Jurkat, Clone E6-1 (cell line): Measurements from ENCODE around the gene SURF6.
"Not testable (repeated sequence)": the region's sequence is repeated elsewhere in the genome, so short reads cannot be mapped to it uniquely, and the experiment has no call there.

Experiments
- DNase-seq: peaks from one replicate; pipeline ENCODE4 v3.0.0-alpha.2; 2011; ENCODE audit warnings: low read depth, low spot score
- H3K4me3 ChIP-seq: 2 replicates; pipeline ENCODE4 v1.5.1; 2011; ENCODE audit warnings: mild to moderate bottlenecking, low read length, control low read depth, moderate library complexity

SURF6 gene

DNA sequence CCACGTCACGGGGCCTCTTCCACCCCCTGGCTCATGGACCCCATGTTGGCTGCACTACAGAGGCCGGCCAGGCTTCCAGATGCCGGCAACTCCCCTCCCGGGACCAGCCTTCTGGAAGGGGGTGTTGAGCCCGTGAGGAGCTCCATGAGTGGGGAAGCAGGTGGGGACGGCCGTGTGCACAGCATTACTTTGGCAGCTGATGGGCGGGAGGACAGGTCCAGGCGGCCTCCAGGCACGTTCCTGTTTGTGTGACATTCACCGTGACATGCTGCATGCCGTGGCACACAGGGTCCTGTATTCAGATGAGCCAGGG is 31.9 kb downstream of the SURF6 start:
- no peak overlapping the region for H3K4me3 ChIP-seq
- no peak for DNase-seq

DNA sequence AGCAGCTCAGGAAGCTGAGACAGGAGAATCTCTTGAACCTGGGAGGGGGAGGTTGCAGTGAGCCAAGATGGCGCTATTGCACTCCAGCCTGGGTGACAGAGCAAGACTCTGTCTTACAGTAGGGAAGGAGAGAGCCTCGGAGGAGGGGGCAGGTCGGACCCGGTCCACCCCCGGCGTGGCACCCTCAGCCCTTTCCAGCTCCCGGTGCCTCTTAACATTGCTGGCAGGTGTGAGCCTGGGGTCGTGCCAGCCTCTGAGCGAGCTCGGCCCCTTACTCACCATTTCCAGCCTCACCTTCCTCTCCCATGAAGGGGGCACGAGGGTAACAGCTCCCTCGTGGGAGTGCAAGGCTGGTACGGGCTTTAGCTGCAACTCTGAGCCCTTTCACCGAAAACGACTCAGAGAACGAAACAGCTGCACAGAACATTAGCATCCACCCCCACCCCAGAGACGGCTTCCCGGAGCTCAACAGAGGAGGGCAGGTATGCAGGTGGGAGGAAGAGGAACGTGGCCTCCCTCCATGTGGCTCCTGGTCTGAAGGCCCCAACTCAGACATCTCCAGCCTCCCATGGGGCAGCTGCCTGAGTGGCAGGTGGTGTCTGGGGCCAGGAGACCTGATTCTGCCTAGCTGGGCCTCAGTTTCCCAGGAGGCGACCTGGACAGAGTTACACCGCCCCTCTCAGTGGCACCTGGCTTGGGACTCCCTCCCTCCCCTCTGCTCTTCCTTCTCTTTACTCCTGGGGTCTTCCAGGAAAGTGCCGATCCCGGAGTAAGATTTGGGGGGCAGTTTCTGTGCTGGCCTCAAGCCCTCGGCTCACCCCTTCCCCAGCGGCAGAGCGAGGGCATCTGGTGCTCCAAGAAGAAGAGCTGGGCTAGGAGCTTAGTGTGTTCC is 32.5 kb downstream of the SURF6 start:
- no peak for DNase-seq
- no peak overlapping the region for H3K4me3 ChIP-seq

DNA sequence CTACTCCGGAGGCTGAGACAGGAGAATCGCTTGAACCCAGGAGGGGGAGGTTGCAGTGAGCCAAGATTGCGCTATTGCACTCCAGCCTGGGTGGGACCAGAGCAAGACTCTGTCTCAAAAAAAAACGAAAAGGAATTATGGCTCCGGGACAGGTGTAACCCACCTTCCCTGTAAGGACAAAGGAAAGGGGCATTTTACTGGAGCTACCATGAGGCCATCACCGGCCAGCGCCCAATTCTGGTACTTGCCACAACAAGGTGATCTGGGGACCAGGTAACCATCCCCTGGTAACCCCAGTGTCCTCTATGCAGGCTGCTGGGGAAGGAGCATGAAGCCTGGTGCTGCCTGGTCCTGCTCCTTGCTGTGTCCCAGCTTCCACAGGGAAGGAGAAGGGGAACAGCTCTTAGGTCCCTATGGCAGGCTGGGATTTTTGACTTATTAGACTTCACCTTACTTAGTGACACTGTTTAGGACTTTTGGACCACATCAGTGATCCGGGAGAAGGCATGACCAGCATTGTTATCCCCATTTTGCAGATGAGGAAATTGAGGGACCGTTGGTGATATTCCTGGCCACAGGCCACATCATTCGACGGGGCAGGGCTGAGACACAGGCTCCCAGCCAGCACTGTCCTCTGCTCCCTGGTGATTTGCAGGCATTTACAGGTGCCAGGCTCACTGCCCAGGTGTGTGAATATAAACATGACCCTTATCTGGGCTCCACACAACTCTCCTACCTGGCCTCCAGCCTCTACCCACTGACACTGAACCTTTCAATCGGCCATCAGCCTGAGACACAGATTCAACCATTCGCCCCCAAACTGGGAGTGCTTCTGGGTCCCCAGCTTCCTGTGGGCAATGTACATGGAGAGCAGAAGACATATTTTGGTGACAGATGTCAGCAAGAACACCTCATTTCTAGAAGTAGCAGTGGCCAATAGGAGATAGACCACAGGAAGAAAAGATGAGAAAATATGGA is 34.4 kb downstream of the SURF6 start:
- H3K4me3 ChIP-seq, result no peak overlapping the region
- DNase-seq, result no peak

DNA sequence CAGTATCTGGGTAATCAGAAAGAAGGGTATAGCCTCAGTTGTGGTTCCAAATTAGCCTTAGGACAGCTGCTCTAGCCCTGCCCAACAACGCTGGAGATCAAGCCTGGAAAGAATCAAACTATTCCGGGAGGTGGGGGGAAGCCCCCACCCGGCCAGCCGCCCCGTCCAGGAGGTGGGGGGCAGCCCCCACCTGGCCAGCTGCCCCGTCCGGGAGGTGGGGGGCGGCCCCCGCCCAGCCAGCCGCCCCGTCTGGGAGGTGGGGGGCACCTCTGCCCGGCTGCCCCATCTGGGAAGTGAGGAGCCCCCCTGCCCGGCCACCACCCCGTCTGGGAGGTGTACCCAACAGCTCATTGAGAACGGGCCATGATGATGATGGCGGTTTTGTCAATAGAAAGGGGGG is 36.0 kb downstream of the SURF6 start:
- DNase-seq, H3K4me3 ChIP-seq: not testable (repeated sequence)

DNA sequence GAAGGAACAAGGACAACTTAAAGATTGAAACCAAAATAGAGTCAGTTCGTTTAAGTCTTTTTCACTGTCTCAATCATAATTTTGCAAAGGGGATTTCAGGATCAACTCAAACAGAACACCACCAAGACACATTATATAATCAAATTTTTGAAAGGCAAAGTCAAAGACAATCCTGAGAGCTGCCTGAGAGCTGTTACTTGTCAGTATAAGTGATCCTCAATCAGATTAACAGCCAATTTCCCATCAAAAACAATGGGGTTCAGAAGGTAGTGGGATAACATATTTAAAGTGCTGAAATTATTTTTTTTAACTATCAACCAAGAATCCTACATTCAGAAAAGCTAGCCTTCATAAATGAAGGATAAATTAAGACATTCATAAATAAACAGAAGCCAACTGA is 41.7 kb downstream of the SURF6 start:
- no peak overlapping the region for H3K4me3 ChIP-seq
- DNase-seq, result no peak

DNA sequence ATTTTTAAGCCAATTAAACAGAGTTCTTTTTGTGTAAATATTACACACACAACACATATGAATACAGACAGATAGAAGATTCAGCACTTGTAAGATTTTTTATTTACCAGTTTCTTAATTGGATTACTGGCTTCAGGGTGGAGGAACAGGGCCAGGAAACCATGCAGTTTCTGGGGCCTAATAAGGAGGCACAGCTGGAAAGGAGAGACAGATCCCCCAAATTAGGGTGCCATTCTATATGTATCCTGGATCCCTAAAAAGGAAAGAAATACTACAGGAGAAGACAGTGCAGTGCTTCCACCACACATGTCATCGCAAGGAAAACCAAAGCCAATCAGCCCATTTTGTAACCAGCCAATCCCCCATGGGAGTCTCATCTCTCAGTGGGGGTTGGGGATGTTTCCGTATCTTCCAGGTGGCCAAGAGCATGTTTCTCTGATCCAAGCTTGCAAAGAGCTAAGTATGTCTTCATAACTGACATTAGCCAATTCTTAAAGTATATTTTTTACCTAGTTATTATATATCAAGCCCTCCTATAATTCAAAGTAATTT is 45.2 kb downstream of the SURF6 start:
- no peak overlapping the region for H3K4me3 ChIP-seq
- DNase-seq, result no peak

DNA sequence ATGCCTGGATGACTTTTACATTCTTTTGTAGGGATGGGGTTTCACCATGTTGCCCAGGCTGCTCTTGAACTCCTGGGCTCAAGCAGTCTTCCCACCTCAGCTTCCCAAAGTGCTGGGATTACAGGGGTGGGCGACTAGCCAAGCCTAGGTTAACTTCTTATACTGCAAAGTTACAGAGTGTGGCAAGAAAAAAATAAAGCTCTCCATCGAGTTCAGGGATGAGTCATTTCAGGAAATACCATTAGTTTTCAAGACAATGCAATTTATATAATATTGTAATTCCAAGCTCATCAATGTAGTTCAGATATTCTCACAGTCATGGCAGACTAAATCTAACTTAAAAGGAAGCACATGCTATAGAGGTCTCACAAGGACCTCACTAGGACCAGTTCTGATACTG is 49.5 kb downstream of the SURF6 start:
- no peak overlapping the region for H3K4me3 ChIP-seq
- no peak for DNase-seq

DNA sequence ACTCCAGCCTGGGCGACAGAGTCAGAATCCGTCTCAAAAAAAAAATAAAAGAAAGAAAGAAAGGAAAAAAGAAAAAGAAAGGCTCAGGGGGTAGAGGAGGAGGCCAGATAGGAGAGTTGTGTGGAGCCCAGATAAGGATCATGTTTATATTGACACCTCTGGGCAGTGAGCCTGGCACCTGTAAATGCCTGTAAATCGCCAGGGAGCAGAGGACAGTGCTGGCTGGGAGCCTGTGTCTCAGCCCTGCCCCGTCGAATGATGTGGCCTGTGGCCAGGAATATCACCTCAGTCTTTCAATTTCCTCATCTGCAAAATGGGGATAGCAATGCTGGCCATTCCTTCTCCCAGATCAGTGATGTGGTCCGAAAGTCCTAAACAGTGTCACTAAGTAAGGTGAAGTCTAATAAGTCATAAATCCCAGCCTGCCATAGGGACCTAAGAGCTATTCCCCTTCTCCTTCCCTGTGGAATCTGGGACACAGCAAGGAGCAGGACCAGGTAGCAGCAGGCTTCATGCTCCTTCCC is 50.7 kb downstream of the SURF6 start:
- no peak overlapping the region for H3K4me3 ChIP-seq
- DNase-seq, result no peak

DNA sequence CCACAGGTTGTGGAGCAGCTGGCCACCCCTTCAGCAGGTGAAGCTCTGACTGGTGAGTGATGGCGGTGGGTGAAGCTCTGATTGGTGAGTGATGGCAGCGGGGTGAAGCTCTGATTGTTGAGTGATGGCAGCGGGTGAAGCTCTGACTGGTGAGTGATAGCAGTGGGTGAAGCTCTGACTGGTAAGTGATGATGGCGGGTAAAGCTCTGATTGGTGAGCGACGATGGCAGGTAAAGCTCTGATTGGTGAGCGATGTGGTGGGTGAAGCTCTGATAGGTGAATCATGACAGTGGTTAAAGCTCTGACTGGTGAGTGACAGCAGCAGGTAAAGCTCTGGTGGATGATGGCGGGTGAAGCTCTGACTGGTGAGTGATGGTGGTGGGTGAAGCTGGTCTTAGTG is 51.6 kb downstream of the SURF6 start:
- H3K4me3 ChIP-seq, result no peak overlapping the region

DNA sequence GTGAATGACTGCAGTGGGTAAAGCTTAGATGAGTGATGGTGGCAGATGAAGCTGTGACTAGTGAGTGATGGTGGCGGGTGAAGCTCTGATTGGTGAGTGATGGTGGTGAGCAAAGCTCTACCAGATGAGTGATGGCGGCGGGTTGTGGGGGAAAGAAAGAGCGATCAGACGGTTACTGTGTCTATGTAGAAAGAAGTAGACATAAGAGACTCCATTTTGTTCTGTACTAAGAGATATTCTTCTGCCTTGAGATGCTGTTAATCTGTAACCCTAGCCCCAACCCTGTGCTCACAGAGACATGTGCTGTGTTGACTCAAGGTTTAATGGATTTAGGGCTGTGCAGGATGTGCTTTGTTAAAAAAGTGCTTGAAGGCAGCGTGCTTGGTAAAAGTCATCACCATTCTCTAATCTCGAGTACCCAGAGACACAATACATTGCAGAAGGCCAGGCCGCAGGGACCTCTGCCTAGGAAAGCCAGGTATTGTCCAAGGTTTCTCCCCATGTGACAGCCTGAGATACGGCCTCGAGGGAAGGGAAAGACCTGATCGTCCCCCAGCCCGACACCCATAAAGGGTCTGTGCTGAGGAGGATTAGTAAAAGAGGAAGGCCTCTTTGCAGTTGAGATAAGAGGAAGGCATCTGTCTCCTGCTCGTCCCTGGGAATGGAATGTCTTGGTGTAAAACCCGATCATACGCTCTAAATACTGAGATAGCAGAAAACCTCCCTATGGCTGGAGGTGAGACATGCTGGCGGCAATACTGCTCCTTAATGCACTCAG is 52.5 kb downstream of the SURF6 start:
- DNase-seq, H3K4me3 ChIP-seq: not testable (repeated sequence)

More for the DNA sequence above, 51.6 kb downstream of the SURF6 start:
- DNase-seq, result no peak

DNA sequence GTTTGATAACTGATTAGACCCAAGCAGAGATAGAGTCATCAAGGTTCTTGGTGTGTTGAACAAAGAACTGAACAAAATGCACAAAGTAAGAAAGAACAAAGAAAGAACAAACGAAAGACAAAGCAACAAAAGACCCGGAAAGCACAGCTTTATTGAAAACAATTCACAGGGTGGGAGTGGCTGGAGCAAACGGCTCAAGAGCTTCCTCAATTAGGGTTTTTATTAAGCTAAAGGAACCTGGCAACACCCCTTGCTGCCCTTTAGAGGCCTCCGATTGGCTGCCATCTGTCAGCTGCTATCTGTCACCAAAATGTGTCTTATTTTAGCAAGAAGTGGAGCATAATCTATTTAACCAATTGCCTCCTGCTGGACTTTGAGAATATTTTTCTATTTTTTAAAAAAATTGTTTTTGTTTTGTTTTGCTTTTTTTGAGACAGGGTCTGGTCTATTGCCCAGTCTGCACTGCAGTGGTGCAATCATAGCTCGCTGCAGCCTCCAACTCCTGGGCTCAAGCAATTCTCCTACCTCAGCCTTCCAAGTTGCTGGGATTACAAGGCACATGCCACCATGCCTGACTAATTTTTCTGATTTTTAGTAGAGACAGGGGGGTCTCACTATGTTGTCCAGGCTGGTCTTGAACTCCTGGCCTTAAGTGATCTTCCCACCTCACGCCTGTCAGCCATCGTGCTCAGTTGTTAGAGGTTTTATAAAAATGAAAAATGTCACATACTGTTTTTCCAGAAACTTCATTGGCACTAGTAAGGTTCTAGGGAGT is 53.3 kb downstream of the SURF6 start:
- H3K4me3 ChIP-seq, result no peak overlapping the region
- DNase-seq, result no peak

DNA sequence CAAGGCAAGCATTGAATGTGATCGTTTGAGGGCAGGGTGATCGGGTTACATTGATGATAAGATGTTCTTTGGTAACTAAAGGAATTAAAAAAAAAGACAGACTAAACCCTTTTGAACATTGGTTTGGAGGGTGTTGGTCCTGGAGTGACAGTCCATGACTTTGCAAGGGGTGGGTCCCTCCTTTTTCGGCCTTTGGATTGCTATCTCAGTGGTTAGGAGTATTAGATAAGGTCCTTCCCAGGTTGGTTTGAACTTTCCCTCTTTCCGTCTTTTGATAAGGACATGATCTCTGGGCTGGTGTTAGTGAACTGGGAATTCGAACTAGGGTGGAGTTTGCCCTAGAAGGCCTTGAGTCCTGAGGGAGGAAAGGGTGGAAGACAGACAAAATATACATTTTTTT is 55.6 kb downstream of the SURF6 start:
- no peak overlapping the region for H3K4me3 ChIP-seq
- DNase-seq, result no peak
